WTC11 (cell line): ENCODE results near the gene PAQR8.

ENCODE experiments used
- ARID4B ChIP-seq: sonication (generic); formaldehyde crosslinking; IDR thresholded peaks from 2 replicates; pipeline ENCODE4 v1.8.0; 2023; ENCODE audit warnings: missing genetic modification reagents, mild to moderate bottlenecking, borderline replicate concordance
- CREM ChIP-seq: sonication (generic); formaldehyde crosslinking; IDR thresholded peaks from 2 replicates; pipeline ENCODE4 v1.8.1; 2022; ENCODE audit warnings: mild to moderate bottlenecking, missing genetic modification reagents, moderate library complexity
- CTCF ChIP-seq: fragments of 200-600 bp; IDR thresholded peaks from 2 replicates; pipeline ENCODE4 v1.8.0; 2022; ENCODE audit warnings: antibody characterized with exemption
- FOXJ3 ChIP-seq: sonication (generic); formaldehyde crosslinking; IDR thresholded peaks from 2 replicates; pipeline ENCODE4 v1.9.0; 2021; ENCODE audit warnings: missing genetic modification reagents, mild to moderate bottlenecking, borderline replicate concordance
- FOXP1 ChIP-seq: sonication (generic); formaldehyde crosslinking; IDR thresholded peaks from 2 replicates; pipeline ENCODE4 v1.8.0; 2022; ENCODE audit warnings: missing genetic modification reagents, mild to moderate bottlenecking, moderate library complexity, borderline replicate concordance
- MAX ChIP-seq: sonication (generic); formaldehyde crosslinking; IDR thresholded peaks from 2 replicates; pipeline ENCODE4 v1.8.0; 2022; ENCODE audit warnings: mild to moderate bottlenecking, missing genetic modification reagents
- RORB ChIP-seq: fragments of 250-450 bp; sonication (Bioruptor Pico); IDR thresholded peaks from 2 replicates; pipeline ENCODE4 v1.9.0; 2021; ENCODE audit warnings: mild to moderate bottlenecking
- SP1 ChIP-seq: sonication (generic); formaldehyde crosslinking; conservative IDR thresholded peaks from 2 replicates; pipeline ENCODE4 v1.8.1; 2022; ENCODE audit warnings: missing genetic modification reagents
- STAT6 ChIP-seq: sonication (generic); formaldehyde crosslinking; conservative IDR thresholded peaks from 2 replicates; pipeline ENCODE4 v1.8.1; 2023; ENCODE audit warnings: mild to moderate bottlenecking, low read depth, missing genetic modification reagents, moderate library complexity
- TCF7 ChIP-seq: sonication (generic); formaldehyde crosslinking; IDR thresholded peaks from 2 replicates; pipeline ENCODE4 v1.8.0; 2022; ENCODE audit warnings: mild to moderate bottlenecking, low read depth, missing genetic modification reagents, moderate library complexity
- USF2 ChIP-seq: sonication (generic); formaldehyde crosslinking; IDR thresholded peaks from 2 replicates; pipeline ENCODE4 v1.8.1; 2023; ENCODE audit warnings: mild to moderate bottlenecking, missing genetic modification reagents, moderate library complexity
- ZBTB21 ChIP-seq: sonication (generic); formaldehyde crosslinking; IDR thresholded peaks from 2 replicates; pipeline ENCODE4 v1.8.1; 2023; ENCODE audit warnings: mild to moderate bottlenecking, missing genetic modification reagents, borderline replicate concordance
- ZNF317 ChIP-seq: sonication (generic); formaldehyde crosslinking; IDR thresholded peaks from 2 replicates; pipeline ENCODE4 v1.8.1; 2023; ENCODE audit warnings: low read depth, mild to moderate bottlenecking, moderate library complexity, missing genetic modification reagents, borderline replicate concordance

- TF ChIP-seq CTCF (no peak), USF2 (CRISPR knock-in tag) (no peak), STAT6 (no peak), FOXJ3 (CRISPR knock-in tag) (no peak), MAX (no peak), TCF7 (CRISPR knock-in tag) (no peak), FOXP1 (CRISPR knock-in tag) (no peak), ZNF317 (CRISPR knock-in tag) (no peak), ARID4B (no peak), RORB (CRISPR knock-in tag) (no peak), ZBTB21 (CRISPR knock-in tag) (no peak), CREM (CRISPR knock-in tag) (no peak), SP1 (CRISPR knock-in tag) (no peak)
Observed at GRCh38 chr6:52345311-52345710, 16.6 kb upstream of the PAQR8 start.
